Gastroesophageal sphincter (tissue), 4 donors: ENCODE data around the gene OPN1LW. TPM values are rescaled to one million over a fixed set of nuclear protein-coding genes. Genes with fewer than 3 reads are reported as not detected.
A peak's percentile ranks its signal among the peaks of the same experiment; 100 is the strongest.
"Not testable (repeated sequence)": the region's sequence is repeated elsewhere in the genome, so short reads cannot be mapped to it uniquely, and the experiment has no call there.

Experiments used
- ATAC-seq: fragments of 150-250 bp; one replicate; pipeline ENCODE4 v1.9.1; 2016; ENCODE audit warnings: mild to moderate bottlenecking, moderate library complexity
- H3K27ac ChIP-seq, 4 donors: fragments of 200-600 bp; sonication (generic) in 3 of 4; 1 replicate in 3 of 4; 2 replicates in 1 of 4; pipeline ENCODE4 v1.5.1; 2016 to 2019
- H3K27me3 ChIP-seq: fragments of 200-600 bp; sonication (generic); one replicate; pipeline ENCODE4 v1.5.1; 2019
- H3K36me3 ChIP-seq, 2 donors: fragments of 200-600 bp; sonication (generic); one replicate each; pipeline ENCODE4 v1.5.1; 2019; ENCODE audit warnings: control low read depth in 1 of 2
- H3K4me1 ChIP-seq, 3 donors: fragments of 200-600 bp; sonication (generic); 1 replicate in 2 of 3; 2 replicates in 1 of 3; pipeline ENCODE4 v1.5.1; 2016 to 2019; ENCODE audit warnings: control low read depth in 2 of 3
- H3K4me3 ChIP-seq, 2 donors: fragments of 200-600 bp; sonication (generic); one replicate each; pipeline ENCODE4 v1.5.1; 2019; ENCODE audit warnings: mild to moderate bottlenecking in 1 of 2, moderate library complexity in 1 of 2
- H3K9me3 ChIP-seq, 3 donors: fragments of 200-600 bp; sonication (generic); one replicate each; pipeline ENCODE4 v1.5.1; 2017 to 2019; ENCODE audit warnings: control low read depth in 2 of 3
- EP300 ChIP-seq: sonication (generic); formaldehyde crosslinking; IDR thresholded peaks from one replicate; pipeline ENCODE4 v1.6.1; 2017; ENCODE audit warnings: antibody characterized with exemption, mild to moderate bottlenecking
- POLR2A ChIP-seq, 2 donors: fragments of 450-650 bp; IDR thresholded peaks; one replicate each; pipeline ENCODE4 v1.6.1; 2017; ENCODE audit warnings: antibody characterized with exemption in 2 of 2, mild to moderate bottlenecking in 2 of 2, moderate library complexity in 1 of 2
- POLR2AphosphoS5 ChIP-seq: sonication (generic); formaldehyde crosslinking; IDR thresholded peaks from one replicate; pipeline ENCODE4 v1.6.1; 2017; ENCODE audit warnings: antibody characterized with exemption
- WGBS, 2 donors: methylation state at CpG; one replicate each; pipeline ENCODE4 v1.1.5; 2018; ENCODE audit warnings: low coverage in 1 of 2; 5-methylcytosine and 5-hydroxymethylcytosine counted together
- total RNA-seq, 4 donors: library from RNA; depleted of rRNA; stranded (reverse); fragments of >200 nt; gene quantifications; one replicate each; pipeline ENCODE4 v1.1.0, GENCODE V29; 2016
- TF ChIP-seq, protein P1 (sequence below), 4 experiments: fragments of 200-600 bp in 2 of 4; fragments of 450-650 bp in 2 of 4; sonication (generic) in 1 of 4; IDR thresholded peaks; one replicate each; pipeline ENCODE4 v1.5.1; 2017 to 2019; ENCODE audit warnings: antibody characterized with exemption in 4 of 4, mild to moderate bottlenecking in 2 of 4, moderate library complexity in 2 of 4

The OPN1LW gene
- total RNA-seq, 4 donors from 2014 or later: not detected

DNA sequence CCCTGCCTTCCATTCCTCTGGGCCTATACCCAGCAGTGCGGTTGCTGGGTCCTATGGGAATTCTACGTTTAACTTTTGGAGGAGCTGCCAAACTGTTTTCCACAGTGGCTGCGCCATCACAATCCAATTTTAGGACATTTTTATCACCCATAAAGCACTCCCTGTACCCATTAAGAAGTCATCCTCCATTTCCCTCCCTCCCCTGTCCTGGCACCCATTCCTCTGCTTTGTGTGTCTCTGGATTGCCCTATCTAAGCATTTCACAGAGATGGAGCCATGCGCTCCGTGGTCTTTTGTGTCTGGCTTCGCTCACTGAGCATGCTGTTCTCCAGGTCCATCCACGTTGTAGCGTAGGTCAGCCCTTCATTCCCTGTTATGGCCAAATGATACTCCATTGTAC lies 1.7 kb upstream of the OPN1LW start:
- no peak for ATAC-seq
- WGBS, 2 donors: 81 to 86% methylated on average over 4 to 7 of the region's 8 CpGs
- Histone ChIP-seq H3K27ac (no peak overlapping the region), H3K4me3 (no peak overlapping the region), H3K9me3 (no peaks in the 10 kb centered on the region), H3K27me3 (no peaks in the 10 kb centered on the region), H3K4me1 (no peaks in the 10 kb centered on the region), H3K36me3 (no peaks in the 10 kb centered on the region)
- TF ChIP-seq, protein P1, sequence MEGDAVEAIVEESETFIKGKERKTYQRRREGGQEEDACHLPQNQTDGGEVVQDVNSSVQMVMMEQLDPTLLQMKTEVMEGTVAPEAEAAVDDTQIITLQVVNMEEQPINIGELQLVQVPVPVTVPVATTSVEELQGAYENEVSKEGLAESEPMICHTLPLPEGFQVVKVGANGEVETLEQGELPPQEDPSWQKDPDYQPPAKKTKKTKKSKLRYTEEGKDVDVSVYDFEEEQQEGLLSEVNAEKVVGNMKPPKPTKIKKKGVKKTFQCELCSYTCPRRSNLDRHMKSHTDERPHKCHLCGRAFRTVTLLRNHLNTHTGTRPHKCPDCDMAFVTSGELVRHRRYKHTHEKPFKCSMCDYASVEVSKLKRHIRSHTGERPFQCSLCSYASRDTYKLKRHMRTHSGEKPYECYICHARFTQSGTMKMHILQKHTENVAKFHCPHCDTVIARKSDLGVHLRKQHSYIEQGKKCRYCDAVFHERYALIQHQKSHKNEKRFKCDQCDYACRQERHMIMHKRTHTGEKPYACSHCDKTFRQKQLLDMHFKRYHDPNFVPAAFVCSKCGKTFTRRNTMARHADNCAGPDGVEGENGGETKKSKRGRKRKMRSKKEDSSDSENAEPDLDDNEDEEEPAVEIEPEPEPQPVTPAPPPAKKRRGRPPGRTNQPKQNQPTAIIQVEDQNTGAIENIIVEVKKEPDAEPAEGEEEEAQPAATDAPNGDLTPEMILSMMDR (IDR thresholded peaks at IDR 0.05): no peak
- TF ChIP-seq EP300 (no peak), POLR2AphosphoS5 (no peak), POLR2A (IDR thresholded peaks at IDR 0.05) (no peak)

DNA sequence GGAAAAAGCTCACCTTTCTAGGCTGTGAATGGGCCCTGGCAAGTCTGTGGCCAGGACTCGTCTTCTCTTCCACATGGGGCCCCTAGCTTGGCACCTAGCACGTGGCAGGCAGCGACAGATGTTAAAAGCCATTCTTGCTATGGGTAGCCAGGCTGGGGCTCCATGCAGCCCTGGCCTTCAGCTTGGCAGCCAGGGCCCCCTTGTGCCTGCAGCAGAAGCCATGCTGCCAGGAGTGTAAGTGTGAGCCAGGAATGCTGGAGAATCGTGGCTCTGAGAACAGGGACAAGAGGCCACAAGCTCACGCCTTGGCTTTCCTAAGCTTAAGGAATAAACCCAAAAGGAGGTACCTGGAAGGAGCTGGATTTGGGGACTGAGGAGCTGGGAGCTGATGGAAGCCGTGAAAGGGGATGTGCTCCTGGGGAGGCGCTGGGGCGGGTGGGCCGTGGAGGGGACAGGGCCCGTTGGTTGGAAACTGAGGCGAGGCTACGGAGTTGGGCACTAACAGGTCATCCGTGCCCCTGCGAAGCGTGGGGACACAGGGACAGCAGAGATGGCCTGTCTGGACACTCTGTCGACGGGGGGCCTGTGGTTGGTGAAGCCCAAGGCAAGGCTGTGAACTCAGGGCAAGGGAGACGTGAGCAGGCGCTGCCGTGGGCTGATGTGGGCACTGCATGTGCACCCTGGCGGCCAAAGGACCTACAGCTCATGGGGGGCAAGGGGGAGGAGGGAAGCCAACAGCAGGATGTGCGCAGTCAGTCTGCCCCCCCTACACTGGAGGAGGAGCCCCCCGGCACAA lies 895 bp upstream of the OPN1LW start:
- no peak for ATAC-seq
- Histone ChIP-seq H3K27me3 (no peaks in the 10 kb centered on the region), H3K36me3 (no peaks in the 10 kb centered on the region), H3K9me3 (no peaks in the 10 kb centered on the region), H3K27ac (no peak overlapping the region), H3K4me3 (no peak overlapping the region), H3K4me1 (no peaks in the 10 kb centered on the region)
- no peak for TF ChIP-seq POLR2AphosphoS5
- TF ChIP-seq, protein P1 (IDR thresholded peaks at IDR 0.05): no peak
- no peak for TF ChIP-seq EP300
- no peak for TF ChIP-seq POLR2A (IDR thresholded peaks at IDR 0.05)
- WGBS, 2 donors: 93 to 100% methylated on average over 1 to 3 of the region's 23 CpGs

DNA sequence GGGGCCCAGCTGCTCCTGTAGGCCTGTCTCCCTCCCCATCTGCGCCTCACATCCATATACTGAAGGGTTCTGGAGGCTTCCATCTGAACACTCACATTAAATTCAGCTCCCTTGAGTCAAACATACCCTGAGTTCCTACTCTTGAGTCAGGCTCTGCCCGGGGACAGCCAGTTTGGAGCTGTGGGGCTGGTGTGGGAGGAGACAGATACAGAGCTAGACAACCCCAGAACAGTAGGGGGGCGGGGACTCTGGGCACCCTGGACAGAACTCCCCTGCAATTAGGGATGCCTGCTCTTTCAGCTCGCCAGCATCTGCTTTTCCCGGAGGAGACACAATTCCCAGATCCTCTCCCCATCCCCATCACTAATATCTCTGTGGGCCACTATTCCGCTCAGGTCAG lies 7.0 kb downstream of the OPN1LW start:
- not testable (repeated sequence) for H3K27me3 ChIP-seq, H3K9me3 ChIP-seq, H3K4me1 ChIP-seq, H3K4me3 ChIP-seq, H3K27ac ChIP-seq, ATAC-seq, H3K36me3 ChIP-seq
- no CpG with 5 or more reads among the region's 6 CpGs for whole genome bisulfite sequencing, 2 donors

DNA sequence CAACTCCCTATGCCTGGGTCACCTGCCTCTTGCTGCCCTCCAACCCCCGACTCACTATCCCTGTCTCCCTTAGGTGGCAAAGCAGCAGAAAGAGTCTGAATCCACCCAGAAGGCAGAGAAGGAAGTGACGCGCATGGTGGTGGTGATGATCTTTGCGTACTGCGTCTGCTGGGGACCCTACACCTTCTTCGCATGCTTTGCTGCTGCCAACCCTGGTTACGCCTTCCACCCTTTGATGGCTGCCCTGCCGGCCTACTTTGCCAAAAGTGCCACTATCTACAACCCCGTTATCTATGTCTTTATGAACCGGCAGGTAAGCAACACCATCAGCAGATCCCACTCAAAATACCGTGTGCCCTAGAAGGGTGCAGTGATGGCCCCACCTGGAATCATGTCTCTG lies 12.2 kb downstream of the OPN1LW start:
- not testable (repeated sequence) for ATAC-seq, H3K27ac ChIP-seq, H3K9me3 ChIP-seq, H3K36me3 ChIP-seq, H3K4me1 ChIP-seq, H3K27me3 ChIP-seq, H3K4me3 ChIP-seq
- WGBS, 2 donors: 80% methylated on average over 2 of the region's 11 CpGs; no CpG with 5 or more reads in 1 of the 2 donors

DNA sequence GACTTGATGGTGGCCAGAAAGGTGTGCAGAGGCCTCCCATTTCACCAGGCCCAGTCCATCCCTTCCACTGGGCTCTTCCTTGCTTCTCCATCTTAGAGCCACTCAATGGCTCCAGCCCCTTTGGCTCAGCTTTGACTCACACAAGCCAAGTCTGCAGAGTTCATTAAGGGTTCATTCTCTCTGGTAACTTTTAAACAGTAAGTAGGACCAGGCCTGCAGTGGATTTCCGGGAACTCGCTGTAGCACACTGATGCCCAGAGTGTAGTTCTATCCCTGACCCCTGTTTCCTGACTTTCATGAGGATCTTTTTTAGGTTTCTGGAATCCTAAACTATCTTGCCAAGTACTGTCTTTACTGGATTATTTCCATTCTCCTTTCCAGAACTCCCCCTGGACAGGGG lies 13.2 kb downstream of the OPN1LW start:
- H3K27me3 ChIP-seq, H3K36me3 ChIP-seq, H3K4me1 ChIP-seq, H3K9me3 ChIP-seq, H3K27ac ChIP-seq, H3K4me3 ChIP-seq, ATAC-seq: not testable (repeated sequence)
- no CpG with 5 or more reads among the region's 2 CpGs for WGBS, 2 donors

DNA sequence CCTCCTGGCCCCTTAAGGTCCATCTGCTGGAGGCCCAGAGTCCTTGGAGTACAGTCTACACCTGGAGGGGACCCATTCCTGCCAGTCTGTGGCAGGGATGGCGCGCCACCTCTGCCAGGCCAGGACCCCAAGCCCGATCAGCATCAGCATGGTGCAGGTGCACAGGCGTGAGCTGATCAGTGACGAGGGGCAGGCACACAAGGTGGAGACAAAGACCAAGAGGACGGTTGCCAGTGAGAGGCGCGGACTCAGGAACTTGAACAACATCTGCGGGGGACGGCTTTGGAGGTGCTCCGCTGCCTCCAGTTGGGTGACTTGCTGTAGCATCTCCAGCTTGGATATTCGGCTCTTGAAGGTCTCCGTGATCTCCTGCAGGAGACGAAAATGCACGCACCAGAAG lies 15.3 kb downstream of the OPN1LW start:
- no CpG with 5 or more reads among the region's 15 CpGs for WGBS, 2 donors
- not testable (repeated sequence) for H3K36me3 ChIP-seq, H3K27me3 ChIP-seq, H3K27ac ChIP-seq, H3K4me1 ChIP-seq, ATAC-seq, H3K9me3 ChIP-seq, H3K4me3 ChIP-seq

DNA sequence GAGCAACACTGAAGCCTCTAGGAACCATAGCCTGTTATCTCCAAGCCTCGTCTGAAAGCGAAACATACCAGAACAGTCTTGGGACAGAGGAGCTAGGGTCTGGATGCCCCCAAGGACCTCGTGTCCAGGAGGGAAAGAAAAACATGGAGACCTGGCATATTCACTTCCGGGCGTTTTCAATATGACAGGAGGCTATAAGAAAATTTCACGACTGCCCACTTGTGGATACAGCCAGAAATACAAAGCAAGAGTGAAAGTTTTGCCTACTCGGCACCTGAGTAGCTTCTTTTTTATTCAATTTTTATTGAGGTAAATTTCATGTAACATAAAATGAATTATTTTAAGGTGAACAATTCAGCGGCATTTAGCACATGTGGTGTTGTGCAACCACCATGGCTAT lies 20.9 kb downstream of the OPN1LW start:
- not testable (repeated sequence) for H3K4me3 ChIP-seq, H3K36me3 ChIP-seq, H3K27me3 ChIP-seq, H3K27ac ChIP-seq, H3K4me1 ChIP-seq, H3K9me3 ChIP-seq, ATAC-seq
- no CpG with 5 or more reads among the region's 8 CpGs for WGBS, 2 donors

DNA sequence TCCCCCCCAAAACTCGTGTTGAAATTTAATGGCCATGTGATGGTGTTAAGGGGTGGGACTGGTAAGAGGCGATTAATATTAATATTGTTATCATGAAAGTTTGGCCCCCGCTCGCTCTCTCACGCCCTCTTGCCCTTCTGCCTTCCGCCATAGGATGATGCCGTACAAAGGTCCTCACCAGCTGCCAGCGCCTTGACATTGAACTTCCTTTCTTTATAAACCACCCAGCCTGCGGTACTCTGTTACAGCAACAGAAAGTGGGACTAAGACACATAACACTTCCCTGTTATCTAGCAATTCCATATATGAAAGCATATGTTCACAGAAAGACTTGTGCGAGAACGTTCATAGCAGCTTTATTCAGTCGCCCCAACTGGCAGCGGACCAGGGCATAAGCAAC lies 24.3 kb downstream of the OPN1LW start:
- not testable (repeated sequence) for H3K27me3 ChIP-seq, H3K36me3 ChIP-seq, H3K4me1 ChIP-seq, H3K4me3 ChIP-seq, H3K9me3 ChIP-seq, H3K27ac ChIP-seq, ATAC-seq
- WGBS, 2 donors: no CpG with 5 or more reads among the region's 13 CpGs

DNA sequence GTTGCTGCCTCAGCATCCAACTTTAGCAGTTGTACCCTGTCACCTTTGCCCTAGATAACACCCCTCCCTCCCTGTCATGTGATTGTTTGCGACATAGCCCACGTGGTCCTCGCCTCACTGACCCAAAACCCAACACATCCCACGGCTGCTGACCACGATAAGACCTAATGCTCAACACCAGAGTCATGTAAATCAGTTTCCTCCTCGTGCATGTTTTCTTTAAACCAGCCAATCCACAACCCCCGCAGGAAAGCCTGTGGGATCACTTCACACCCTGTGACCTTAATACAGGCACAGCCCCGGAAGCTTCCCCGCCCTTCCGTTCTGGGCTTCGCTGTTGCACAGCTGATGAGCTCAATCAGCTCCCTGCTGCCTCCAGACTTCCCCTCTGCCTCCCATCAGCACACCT lies 28.5 kb downstream of the OPN1LW start:
- H3K9me3 ChIP-seq, H3K4me3 ChIP-seq, H3K4me1 ChIP-seq, H3K27ac ChIP-seq, H3K36me3 ChIP-seq, H3K27me3 ChIP-seq: not testable (repeated sequence)
- ATAC-seq: peak; percentile 82
- WGBS, 2 donors: no CpG with 5 or more reads among the region's 11 CpGs

DNA sequence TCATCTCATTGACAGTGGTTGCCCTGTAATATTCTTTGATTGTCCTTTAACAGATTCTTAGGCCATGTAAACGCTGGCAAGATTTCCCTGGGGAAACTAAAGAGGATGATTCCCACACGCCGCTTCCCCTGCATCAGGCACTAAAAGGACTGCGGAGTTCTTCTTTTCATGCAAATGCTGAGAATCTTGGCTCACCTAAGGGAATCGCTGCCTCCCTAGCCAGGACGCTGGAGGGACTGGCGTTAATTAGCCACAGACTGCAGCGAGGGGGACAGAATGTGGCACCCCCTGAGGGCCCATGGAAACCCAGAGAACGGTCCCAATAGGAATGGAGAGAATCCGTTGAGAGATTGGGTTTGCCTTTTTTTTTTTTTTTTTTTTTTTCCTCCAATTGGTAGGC lies 30.3 kb downstream of the OPN1LW start:
- H3K4me3 ChIP-seq, H3K4me1 ChIP-seq, H3K36me3 ChIP-seq, H3K27ac ChIP-seq, H3K9me3 ChIP-seq, H3K27me3 ChIP-seq, ATAC-seq: not testable (repeated sequence)
- WGBS, 2 donors: no CpG with 5 or more reads among the region's 10 CpGs

DNA sequence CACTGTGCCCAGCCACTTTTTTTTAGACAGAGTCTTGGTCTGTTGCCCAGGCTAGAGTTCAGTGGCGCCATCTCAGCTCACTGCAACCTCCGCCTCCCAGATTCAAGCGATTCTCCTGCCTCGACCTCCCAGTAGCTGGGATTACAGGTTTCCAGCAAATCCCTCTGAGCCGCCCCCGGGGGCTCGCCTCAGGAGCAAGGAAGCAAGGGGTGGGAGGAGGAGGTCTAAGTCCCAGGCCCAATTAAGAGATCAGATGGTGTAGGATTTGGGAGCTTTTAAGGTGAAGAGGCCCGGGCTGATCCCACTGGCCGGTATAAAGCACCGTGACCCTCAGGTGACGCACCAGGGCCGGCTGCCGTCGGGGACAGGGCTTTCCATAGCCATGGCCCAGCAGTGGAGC lies 38.3 kb downstream of the OPN1LW start, which contains the start of gene OPN1MW:
OPN1MW (plus strand) TSS at position 301 of the 400 bp plus-strand sequence; CDS start at position 383, 82 bp downstream.
- H3K36me3 ChIP-seq, H3K4me3 ChIP-seq, H3K27ac ChIP-seq, H3K4me1 ChIP-seq, H3K9me3 ChIP-seq, H3K27me3 ChIP-seq, ATAC-seq: not testable (repeated sequence)
- WGBS, 2 donors: no CpG with 5 or more reads among the region's 14 CpGs
